Measurements from ENCODE around the gene NLGN1. TPM values are rescaled to one million over a fixed set of nuclear protein-coding genes. Genes with fewer than 3 reads are reported as not detected.
"Not testable (repeated sequence)": the region's sequence is repeated elsewhere in the genome, so short reads cannot be mapped to it uniquely, and the experiment has no call there.

Gene NLGN1
- total and polyA plus RNA-seq, 12 donors, result 0.13 to 3.7 (median 0.84) TPM

- 40 to 48% (median 41%) methylated on average over 3 of the region's 3 CpGs for WGBS, 4 donors
- intact Hi-C loops (cut with DNase I), result no loop called here
Observed at GRCh38 chr3:173371848-173372487, 25.6 kb upstream of the NLGN1 start.

DNA sequence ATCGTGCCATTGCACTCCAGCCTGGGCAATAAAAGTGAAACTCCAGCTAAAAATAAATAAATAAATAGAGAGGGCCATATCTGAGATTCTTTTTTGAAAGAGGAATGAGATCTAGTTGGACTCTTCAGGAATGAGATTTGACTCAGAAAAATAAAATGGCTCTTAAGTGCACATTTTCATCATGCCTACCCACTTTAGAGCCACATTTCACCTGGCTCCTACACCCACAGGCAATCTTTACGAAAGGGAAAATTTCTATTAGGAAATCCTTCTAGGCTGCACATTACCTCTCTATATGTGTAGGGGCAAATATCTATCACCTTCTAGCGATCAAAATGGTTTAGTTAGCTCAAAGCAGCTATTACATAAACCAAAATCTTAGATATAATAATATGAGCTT is 16.9 kb upstream of the NLGN1 start:
- Histone ChIP-seq H3K27ac (no peak overlapping the region), H3K36me3 (replicated peaks in 1 of 2) (no peaks in the 10 kb centered on the region), H3K4me3 (no peak overlapping the region), H3K9me3 (replicated peaks in 1 of 3) (no peaks in the 10 kb centered on the region), H3K27me3 (no peaks in the 10 kb centered on the region), H3K4me1 (replicated peaks in 1 of 2) (no peaks in the 10 kb centered on the region)
- WGBS, 4 donors, result 71 to 92% (median 79%) methylated on average over 3 of the region's 3 CpGs
- intact Hi-C loops (cut with DNase I), result no loop called here
- no peak for DNase-seq
- TF ChIP-seq CTCF (IDR thresholded peaks at IDR 0.05) (no peak), POLR2A (IDR thresholded peaks at IDR 0.05) (no peak)

More at GRCh38 chr3:173371848-173372487, 25.6 kb upstream of the NLGN1 start:
- peak; percentile 6 to 57 (median 38) for TF ChIP-seq CTCF (IDR thresholded peaks at IDR 0.05)
- no peak for TF ChIP-seq POLR2A (IDR thresholded peaks at IDR 0.05)
- no peaks in the 10 kb centered on the region for H3K9me3 ChIP-seq (replicated peaks in 1 of 3)
- no peak overlapping the region for H3K27ac ChIP-seq
- DNase-seq, result peak in 5 of 7 donors; percentile 10 to 61 (median 24)
- H3K4me3 ChIP-seq, result no peak overlapping the region
- no peaks in the 10 kb centered on the region for H3K27me3 ChIP-seq
- no peaks in the 10 kb centered on the region for H3K36me3 ChIP-seq (replicated peaks in 1 of 2)
- H3K4me1 ChIP-seq (replicated peaks in 1 of 2), result no peaks in the 10 kb centered on the region

DNA sequence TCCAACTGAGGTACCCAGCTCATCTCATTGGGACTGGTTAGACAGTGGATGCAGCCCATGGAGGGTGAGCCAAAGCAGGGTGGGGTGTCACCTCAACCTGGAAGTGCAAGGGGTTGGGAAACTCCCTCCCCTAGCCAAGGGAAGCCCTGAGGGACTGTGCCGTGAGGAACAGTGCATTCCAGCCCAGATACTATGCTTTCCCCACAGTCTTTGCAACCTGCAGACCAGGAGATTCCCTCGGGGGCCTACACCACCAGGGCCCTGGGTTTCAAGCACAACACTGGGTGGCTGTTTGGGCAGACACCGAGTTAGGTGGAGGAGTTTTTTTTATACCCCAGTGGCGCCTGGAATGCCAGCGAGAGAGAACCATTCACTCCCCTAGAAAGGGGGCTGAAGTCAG is 15.6 kb upstream of the NLGN1 start:
- H3K27ac ChIP-seq; H3K27me3 ChIP-seq; H3K9me3 ChIP-seq (replicated peaks in 1 of 3); DNase-seq; H3K4me3 ChIP-seq; H3K4me1 ChIP-seq (replicated peaks in 1 of 2); intact Hi-C loops (cut with DNase I); H3K36me3 ChIP-seq (replicated peaks in 1 of 2): not testable (repeated sequence)
- WGBS, 4 donors, result 58 to 95% (median 77%) methylated on average over 4 to 5 of the region's 5 CpGs

GRCh38 chr3:173395073-173395411 is 2.5 kb upstream of the NLGN1 start:
- Histone ChIP-seq H3K9me3 (replicated peaks in 1 of 3) (no peaks in the 10 kb centered on the region), H3K4me3 (peak overlapping the region in 2 of 4 donors; percentile 49 to 59), H3K4me1 (replicated peaks in 1 of 2) (peaks cover 17 to 18% of the 10 kb centered on the region in 2 donors), H3K27ac (peak overlapping the region in 2 of 5 donors; percentile 66 to 73), H3K27me3 (no peaks in the 10 kb centered on the region), H3K36me3 (replicated peaks in 1 of 2) (no peaks in the 10 kb centered on the region)
- DNase-seq, result no peak
- WGBS, 4 donors, result 1 to 3% (median 1%) methylated on average over 10 of the region's 10 CpGs
- intact Hi-C loops (cut with DNase I), result no loop called here
- no peak for TF ChIP-seq CTCF (IDR thresholded peaks at IDR 0.05)
- TF ChIP-seq POLR2A (IDR thresholded peaks at IDR 0.05), result no peak
